ENCODE results near the gene KCNH8.
A peak's percentile ranks its signal among the peaks of the same experiment; 100 is the strongest.

KCNH8 gene

DNA sequence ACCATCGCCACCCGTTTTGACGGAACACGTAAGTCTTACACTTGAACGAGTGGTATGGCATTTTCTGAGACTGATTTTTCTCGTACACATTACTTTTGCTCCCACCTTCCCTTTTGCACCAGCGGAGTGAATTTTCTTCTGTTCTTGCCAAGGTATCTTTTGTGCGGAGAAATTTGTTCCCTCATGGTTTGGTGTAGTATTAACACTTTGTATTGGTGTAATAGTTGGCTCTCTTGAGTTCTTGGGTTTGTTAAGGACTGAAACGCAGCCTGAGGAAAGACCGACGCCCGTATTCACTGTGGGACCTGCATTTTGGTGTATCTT is 420 bp downstream of the KCNH8 start:
- Histone ChIP-seq H3K9me3 (ENCODE audit: control insufficient read depth, insufficient read depth, low read length) (no peaks in the 10 kb centered on the region), H3K9ac (ENCODE audit: low read depth, low read length) (peak overlapping the region; percentile 60), H3K36me3 (ENCODE audit: insufficient read depth, low read length) (no peaks in the 10 kb centered on the region), H3K4me1 (ENCODE audit: insufficient read depth, low read length) (no peaks in the 10 kb centered on the region)

DNA sequence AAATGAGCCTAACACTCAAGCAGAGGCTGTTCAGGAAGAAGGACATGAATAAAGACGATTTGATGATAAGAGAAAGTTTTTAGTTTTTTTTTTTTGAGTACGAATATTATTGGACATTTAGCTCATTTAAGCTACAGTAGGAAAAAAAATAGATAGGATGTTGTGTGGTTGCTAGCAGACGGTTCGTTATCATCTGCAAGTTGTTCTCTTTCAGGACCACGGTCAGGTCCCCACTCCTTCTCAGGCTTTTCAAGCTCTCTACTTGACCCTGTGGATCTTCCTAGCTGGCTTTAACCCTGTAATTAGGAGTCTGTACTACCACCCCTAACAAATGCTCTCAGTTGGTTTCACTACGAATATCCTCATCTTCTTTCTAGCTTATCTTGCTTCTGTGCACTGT is 1.1 kb downstream of the KCNH8 start:
- Histone ChIP-seq H3K36me3 (ENCODE audit: insufficient read depth, low read length) (no peaks in the 10 kb centered on the region), H3K9me3 (ENCODE audit: control insufficient read depth, insufficient read depth, low read length) (no peaks in the 10 kb centered on the region), H3K4me1 (ENCODE audit: insufficient read depth, low read length) (no peaks in the 10 kb centered on the region)

DNA sequence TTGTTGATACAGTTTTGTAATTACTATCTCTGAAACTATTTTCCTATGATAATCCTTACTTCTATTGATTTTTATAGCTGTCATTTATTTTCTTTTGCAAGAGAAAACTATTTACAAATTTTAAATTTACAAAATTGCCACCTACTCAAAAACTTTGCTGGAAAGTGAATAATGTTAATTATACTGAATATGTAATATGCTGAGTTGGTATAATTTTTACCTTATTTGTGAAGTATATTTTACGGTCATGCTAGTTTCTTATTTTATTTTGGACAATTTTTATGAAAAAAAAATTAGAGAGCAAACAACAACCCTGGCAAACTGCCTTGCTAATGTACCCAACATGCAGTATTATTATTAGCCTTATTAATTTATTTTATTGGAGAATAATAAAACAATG is 2.9 kb downstream of the KCNH8 start:
- H3K9ac ChIP-seq (ENCODE audit: low read depth, low read length) = no peak overlapping the region
- H3K36me3 ChIP-seq (ENCODE audit: insufficient read depth, low read length) = no peaks in the 10 kb centered on the region
- no peaks in the 10 kb centered on the region for H3K4me1 ChIP-seq (ENCODE audit: insufficient read depth, low read length)
- H3K9me3 ChIP-seq (ENCODE audit: control insufficient read depth, insufficient read depth, low read length) = no peaks in the 10 kb centered on the region

More for the DNA sequence above, 1.1 kb downstream of the KCNH8 start:
- peak overlapping the region; percentile 60; the same call in 1 of the 2 replicates for H3K9ac ChIP-seq (ENCODE audit: low read depth, low read length)

DNA sequence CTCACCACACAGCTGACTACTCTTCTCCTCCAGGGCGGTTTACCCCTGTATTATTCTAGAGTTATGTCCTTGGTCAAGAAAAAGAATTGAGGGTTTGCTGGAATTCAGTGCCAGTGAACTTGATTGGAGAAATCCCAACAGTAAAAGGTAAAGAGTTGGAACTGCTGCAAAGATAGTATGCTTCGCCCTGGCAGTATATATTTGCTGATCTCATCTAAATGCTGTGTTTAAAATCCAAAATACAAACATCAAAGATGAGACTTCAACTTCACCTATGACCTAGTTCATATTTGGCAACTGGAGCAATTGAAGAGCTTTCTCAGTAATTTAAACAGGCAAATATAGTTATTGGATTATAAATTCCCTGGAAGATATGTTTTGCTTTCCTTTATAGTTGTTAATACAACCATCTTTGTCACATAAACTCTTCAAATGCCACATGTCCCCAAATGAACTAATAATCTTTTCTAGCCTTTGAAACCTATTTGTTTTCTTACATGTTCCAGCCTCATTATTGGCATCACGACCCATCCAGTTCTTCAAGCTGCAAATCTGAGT is 6.5 kb downstream of the KCNH8 start:
- Histone ChIP-seq H3K36me3 (ENCODE audit: insufficient read depth, low read length) (no peaks in the 10 kb centered on the region), H3K9me3 (ENCODE audit: control insufficient read depth, insufficient read depth, low read length) (no peaks in the 10 kb centered on the region), H3K9ac (ENCODE audit: low read depth, low read length) (no peak overlapping the region), H3K4me1 (ENCODE audit: insufficient read depth, low read length) (no peaks in the 10 kb centered on the region)

DNA sequence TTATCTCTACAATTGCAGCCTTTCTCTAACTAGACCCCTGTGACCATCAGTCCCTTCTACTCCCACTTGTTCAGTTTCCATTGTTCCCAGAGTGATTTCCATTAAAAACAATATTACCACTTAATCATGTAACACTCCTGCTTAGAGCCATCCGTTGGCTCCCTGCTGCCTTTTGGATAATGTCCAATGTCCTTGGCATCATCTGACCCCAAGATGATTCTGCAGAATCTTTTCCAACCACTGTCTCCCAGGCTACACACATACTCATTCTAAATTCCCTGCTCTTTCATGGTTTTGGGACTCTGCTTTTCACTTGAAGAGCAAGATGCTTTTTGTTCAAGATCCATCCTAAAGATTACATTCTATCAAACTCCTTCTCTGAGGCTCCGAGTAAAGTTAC is 7.1 kb downstream of the KCNH8 start:
- Histone ChIP-seq H3K9me3 (ENCODE audit: control insufficient read depth, insufficient read depth, low read length) (no peaks in the 10 kb centered on the region), H3K36me3 (ENCODE audit: insufficient read depth, low read length) (no peaks in the 10 kb centered on the region), H3K9ac (ENCODE audit: low read depth, low read length) (no peak overlapping the region), H3K4me1 (ENCODE audit: insufficient read depth, low read length) (no peaks in the 10 kb centered on the region)

DNA sequence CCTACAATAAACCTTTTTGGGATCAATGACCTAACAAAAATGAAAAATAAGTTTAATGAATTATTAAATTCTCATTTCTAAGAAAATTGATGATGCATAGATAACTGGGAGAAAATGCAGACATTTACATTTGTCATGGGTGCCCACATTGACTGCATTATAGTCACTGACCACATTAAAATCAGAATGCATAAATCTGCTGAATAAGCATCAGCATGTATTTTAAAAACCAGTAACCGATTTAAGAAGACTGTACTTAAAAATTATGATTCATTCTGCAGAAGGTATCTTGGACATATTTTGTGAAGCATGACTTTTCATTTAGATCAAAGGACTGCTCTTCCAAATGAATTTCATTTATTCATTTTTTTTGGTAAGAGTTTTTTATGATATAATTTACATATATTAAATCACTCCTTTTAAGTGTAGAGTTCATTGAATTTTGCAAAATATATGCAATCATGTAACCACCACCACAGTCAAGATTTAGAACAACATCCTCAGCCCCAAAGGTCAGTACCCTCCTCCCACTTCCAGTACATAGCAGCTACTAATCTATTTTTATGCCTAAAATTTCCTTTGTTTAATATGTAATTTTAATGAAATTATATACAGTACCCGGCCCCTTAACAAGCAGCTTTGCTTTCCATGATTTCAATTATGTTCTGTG is 11.8 kb downstream of the KCNH8 start:
- H3K36me3 ChIP-seq (ENCODE audit: insufficient read depth, low read length) = no peaks in the 10 kb centered on the region
- H3K4me1 ChIP-seq (ENCODE audit: insufficient read depth, low read length) = peaks cover 3% of the 10 kb centered on the region; the same call in 1 of the 2 replicates
- no peaks in the 10 kb centered on the region for H3K9me3 ChIP-seq (ENCODE audit: control insufficient read depth, insufficient read depth, low read length)
- H3K9ac ChIP-seq (ENCODE audit: low read depth, low read length) = no peak overlapping the region

DNA sequence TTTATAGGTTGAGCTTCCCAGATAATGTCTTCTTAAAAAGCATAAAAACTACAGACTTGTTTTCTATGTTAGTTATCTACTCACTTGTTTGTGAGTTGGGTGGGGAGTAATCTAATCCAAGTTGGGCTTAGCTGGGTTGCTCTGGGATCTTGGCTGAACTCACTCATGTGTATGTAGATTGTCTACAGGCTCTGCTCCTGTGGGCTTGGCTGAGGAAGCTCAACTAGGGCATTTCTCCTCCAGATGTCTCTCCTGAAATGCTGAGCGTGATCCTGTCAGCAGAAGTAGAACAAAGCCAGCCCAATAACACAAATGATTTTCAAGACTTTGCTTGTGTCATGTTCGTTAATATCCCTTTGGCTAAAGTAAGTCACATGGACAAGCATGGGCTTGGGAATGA is 17.3 kb downstream of the KCNH8 start:
- H3K9ac ChIP-seq (ENCODE audit: low read depth, low read length) = no peak overlapping the region
- H3K4me1 ChIP-seq (ENCODE audit: insufficient read depth, low read length) = peaks cover 1% of the 10 kb centered on the region; the same call in 1 of the 2 replicates
- no peaks in the 10 kb centered on the region for H3K36me3 ChIP-seq (ENCODE audit: insufficient read depth, low read length)
- H3K9me3 ChIP-seq (ENCODE audit: control insufficient read depth, insufficient read depth, low read length) = no peaks in the 10 kb centered on the region

DNA sequence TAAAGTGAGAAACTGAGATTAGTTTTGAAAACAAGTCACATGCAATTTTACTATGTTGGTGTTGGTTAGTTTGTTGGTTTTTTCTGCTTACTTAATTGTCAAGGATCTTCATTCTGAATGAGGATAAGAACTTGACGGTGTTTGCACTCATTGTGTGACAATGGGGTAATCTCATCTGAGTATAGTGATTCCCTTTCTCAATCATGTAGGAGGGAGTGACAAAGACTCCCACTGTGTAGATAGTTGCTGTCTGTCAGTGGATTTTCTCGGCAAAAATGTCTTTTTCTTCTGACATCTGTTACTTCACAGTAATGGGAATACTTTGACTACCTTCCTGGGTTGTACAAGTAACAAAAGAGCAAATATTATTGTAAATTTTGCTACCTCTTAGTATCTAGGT is 23.5 kb downstream of the KCNH8 start:
- no peaks in the 10 kb centered on the region for H3K9me3 ChIP-seq (ENCODE audit: control insufficient read depth, insufficient read depth, low read length)

DNA sequence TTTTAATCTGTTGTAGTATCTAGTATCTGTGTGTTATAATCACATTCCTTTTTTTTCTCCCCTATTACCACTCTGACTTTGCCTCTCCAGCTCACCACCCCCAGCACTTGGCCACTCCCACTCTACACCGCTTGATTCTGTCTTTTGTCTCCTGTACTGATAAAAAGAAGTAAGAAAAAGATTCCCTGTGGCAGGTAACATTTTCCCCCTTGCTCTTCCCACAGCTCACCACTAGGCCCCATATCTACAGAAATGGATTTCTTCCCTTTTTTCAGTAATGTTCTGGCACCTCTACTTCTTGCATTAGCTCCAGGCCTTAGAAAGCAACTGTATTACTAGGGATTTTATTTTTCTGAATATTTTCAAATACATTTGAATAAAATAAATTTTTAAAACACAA is 25.6 kb downstream of the KCNH8 start:
- Histone ChIP-seq H3K36me3 (ENCODE audit: insufficient read depth, low read length) (no peaks in the 10 kb centered on the region), H3K9ac (ENCODE audit: low read depth, low read length) (no peak overlapping the region), H3K4me1 (ENCODE audit: insufficient read depth, low read length) (no peaks in the 10 kb centered on the region), H3K9me3 (ENCODE audit: control insufficient read depth, insufficient read depth, low read length) (no peaks in the 10 kb centered on the region)

More for the DNA sequence above, 23.5 kb downstream of the KCNH8 start:
- no peaks in the 10 kb centered on the region for H3K4me1 ChIP-seq (ENCODE audit: insufficient read depth, low read length)
- H3K9ac ChIP-seq (ENCODE audit: low read depth, low read length) = no peak overlapping the region
- H3K36me3 ChIP-seq (ENCODE audit: insufficient read depth, low read length) = no peaks in the 10 kb centered on the region

DNA sequence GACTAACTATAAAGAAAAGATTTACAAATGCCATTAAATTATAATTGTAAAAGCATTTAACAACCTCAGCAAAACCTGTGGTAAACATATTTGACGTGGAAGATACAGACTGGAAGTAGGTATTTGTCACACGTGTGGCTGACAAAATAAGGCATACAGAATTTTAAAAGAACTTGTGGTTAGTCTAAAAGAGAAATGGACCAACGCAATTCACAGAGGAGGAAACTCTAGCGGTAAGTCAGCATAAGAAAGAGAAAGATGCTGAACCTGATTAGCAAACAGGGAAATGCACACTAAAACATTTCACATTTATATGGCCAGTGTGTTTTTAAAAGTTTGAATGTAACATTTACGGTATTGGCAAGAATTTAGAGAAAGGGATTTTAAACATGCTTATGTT is 35.3 kb downstream of the KCNH8 start:
- Histone ChIP-seq H3K9me3 (ENCODE audit: control insufficient read depth, insufficient read depth, low read length) (no peaks in the 10 kb centered on the region), H3K36me3 (ENCODE audit: insufficient read depth, low read length) (no peaks in the 10 kb centered on the region), H3K4me1 (ENCODE audit: insufficient read depth, low read length) (no peaks in the 10 kb centered on the region), H3K9ac (ENCODE audit: low read depth, low read length) (no peak overlapping the region)

DNA sequence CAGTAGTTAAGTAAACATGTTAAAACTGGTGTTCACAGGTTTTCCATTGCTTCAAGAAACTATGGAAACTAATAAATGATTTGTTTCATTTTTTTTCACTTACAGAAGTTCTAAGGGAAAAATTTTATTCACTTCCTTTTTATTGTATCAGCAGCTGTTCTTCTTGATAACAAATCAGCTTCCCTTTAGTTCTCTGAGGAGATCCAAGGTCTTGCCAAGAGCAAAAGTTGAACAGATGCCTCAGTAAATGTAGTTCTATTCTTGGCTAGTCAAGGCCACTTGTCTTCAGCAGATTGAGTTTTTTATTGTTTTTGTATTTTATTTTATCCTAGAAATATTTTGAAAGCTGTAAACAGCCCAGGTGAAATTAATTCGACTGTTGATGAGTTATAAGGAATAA is 41.8 kb downstream of the KCNH8 start:
- H3K9ac ChIP-seq (ENCODE audit: low read depth, low read length) = no peak overlapping the region
- H3K4me1 ChIP-seq (ENCODE audit: insufficient read depth, low read length) = no peaks in the 10 kb centered on the region
- H3K36me3 ChIP-seq (ENCODE audit: insufficient read depth, low read length) = no peaks in the 10 kb centered on the region
- no peaks in the 10 kb centered on the region for H3K9me3 ChIP-seq (ENCODE audit: control insufficient read depth, insufficient read depth, low read length)

DNA sequence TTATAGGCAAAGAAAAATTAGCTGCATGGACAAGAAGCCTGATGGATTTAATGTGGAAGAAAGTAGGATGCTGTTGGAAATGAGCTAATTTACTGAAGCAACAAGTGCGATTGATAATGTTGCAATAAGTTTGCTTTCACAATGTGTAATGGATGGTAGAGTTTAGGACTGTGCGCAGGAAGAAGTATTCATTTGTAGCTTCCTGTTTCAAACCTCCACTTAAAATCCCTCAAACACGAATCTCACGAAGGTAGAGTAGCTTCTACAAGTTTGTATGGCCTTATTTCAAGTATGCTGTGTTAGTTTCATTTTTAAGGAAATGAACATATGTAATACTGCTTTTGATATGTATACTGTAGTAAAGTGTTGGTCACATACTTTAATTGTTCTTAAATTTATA is 42.3 kb downstream of the KCNH8 start:
- H3K36me3 ChIP-seq (ENCODE audit: insufficient read depth, low read length) = no peaks in the 10 kb centered on the region
- no peaks in the 10 kb centered on the region for H3K9me3 ChIP-seq (ENCODE audit: control insufficient read depth, insufficient read depth, low read length)
- no peaks in the 10 kb centered on the region for H3K4me1 ChIP-seq (ENCODE audit: insufficient read depth, low read length)
- no peak overlapping the region for H3K9ac ChIP-seq (ENCODE audit: low read depth, low read length)

DNA sequence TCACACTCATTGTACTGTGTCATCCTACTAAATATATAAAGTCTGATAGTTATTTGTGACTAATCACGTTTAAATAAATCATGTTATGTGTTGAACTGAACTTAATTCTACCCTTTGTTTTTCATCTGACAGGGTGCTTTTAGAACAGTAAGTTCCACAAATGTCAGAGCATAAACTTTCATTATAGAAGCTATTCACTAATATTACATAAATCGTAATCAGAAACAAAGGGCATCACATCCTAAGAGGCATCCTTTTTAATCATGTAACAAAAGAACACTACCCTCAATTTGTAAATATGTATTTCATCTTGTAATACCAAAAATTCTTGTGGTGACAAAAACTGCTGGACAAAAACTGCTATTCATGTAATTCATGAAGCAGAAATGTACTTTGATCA is 50.8 kb downstream of the KCNH8 start:
- Histone ChIP-seq H3K4me1 (ENCODE audit: insufficient read depth, low read length) (no peaks in the 10 kb centered on the region), H3K9me3 (ENCODE audit: control insufficient read depth, insufficient read depth, low read length) (no peaks in the 10 kb centered on the region), H3K36me3 (ENCODE audit: insufficient read depth, low read length) (no peaks in the 10 kb centered on the region), H3K9ac (ENCODE audit: low read depth, low read length) (no peak overlapping the region)

DNA sequence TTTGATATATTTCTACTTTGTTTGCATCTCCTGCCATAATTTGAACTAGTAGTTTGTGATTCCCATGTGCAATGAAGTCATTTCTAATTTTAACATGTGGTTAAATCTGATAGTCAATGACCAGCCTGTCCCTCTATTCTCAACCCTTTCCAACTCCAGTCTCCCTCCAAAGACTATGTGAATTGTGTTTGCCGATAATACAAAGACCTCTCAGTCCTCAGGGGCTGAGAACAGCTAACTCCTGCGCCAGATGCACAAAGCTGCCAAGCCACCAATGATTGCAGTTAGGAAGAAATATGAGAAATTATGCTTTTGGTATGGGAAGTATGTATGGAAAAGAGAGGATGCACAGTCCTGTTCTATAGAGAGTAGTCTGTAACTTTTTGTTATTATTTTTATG is 54.0 kb downstream of the KCNH8 start:
- Histone ChIP-seq H3K4me1 (ENCODE audit: insufficient read depth, low read length) (no peaks in the 10 kb centered on the region), H3K36me3 (ENCODE audit: insufficient read depth, low read length) (no peaks in the 10 kb centered on the region), H3K9me3 (ENCODE audit: control insufficient read depth, insufficient read depth, low read length) (no peaks in the 10 kb centered on the region), H3K9ac (ENCODE audit: low read depth, low read length) (no peak overlapping the region)

DNA sequence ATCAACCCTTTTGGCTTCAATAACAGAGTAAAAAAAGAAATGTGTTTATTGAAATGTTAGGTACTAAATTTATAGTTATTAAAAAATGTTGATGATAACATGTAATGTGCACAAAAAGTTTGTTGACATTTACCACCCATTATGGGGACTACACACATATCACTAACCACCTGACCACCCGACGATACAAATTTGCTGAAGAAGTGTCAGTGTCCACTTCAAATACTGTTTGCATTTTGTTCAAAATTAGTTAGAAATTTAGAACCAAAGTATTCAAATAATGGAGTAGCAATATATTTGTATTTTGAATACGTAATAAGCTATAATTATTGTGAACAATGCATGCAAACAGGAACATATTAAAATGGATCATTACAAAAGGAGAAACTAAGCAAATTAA is 54.4 kb downstream of the KCNH8 start:
- Histone ChIP-seq H3K4me1 (ENCODE audit: insufficient read depth, low read length) (no peaks in the 10 kb centered on the region), H3K36me3 (ENCODE audit: insufficient read depth, low read length) (no peaks in the 10 kb centered on the region), H3K9ac (ENCODE audit: low read depth, low read length) (no peak overlapping the region), H3K9me3 (ENCODE audit: control insufficient read depth, insufficient read depth, low read length) (no peaks in the 10 kb centered on the region)

All from ES-I3 (cell line).